ENCODE measurements around the gene EIF5. TPM values are rescaled to one million over a fixed set of nuclear protein-coding genes. Genes with fewer than 3 reads are reported as not detected.

EIF5 gene
- total RNA-seq, 1 donor from 2014 or later: 274 TPM

DNA sequence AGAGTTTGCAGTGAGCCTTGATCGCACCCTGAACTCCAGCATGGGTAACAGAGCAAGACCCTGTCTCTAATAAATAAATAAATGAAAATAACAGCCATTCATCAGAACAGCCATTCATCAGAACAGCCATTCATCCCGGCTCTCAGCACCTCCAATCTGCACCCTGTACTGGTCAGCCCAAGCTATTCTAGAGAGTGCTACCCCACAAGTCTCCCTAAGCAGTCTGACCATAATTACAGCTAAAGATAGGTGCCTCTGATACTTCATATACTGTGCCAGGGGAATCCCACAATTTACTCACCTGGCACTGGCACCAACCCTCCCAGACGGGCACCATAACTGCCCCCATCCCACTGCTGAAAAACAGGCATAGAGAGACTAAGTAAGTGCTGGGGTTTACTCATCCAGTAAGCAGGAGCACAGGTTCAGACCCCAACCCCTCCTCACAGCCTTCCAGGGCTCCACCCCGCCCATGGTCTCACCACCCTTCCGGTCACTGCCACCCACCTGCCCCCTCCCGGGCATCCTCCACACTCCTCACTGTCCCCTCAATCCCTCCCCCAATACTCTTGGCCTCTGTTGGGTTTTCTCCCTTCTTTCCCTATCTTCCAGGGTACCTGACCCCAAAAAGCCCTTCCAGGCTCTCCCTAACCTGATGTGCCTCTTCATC is 15.2 kb upstream of the EIF5 start:
- TF ChIP-seq, protein P1, sequence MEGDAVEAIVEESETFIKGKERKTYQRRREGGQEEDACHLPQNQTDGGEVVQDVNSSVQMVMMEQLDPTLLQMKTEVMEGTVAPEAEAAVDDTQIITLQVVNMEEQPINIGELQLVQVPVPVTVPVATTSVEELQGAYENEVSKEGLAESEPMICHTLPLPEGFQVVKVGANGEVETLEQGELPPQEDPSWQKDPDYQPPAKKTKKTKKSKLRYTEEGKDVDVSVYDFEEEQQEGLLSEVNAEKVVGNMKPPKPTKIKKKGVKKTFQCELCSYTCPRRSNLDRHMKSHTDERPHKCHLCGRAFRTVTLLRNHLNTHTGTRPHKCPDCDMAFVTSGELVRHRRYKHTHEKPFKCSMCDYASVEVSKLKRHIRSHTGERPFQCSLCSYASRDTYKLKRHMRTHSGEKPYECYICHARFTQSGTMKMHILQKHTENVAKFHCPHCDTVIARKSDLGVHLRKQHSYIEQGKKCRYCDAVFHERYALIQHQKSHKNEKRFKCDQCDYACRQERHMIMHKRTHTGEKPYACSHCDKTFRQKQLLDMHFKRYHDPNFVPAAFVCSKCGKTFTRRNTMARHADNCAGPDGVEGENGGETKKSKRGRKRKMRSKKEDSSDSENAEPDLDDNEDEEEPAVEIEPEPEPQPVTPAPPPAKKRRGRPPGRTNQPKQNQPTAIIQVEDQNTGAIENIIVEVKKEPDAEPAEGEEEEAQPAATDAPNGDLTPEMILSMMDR (IDR thresholded peaks at IDR 0.05): no peak
- no peak for ATAC-seq (ENCODE audit: low read depth)
- Mint-ChIP-seq H3K27me3 (peaks cover 14% of the 10 kb centered on the region), H3K9me3 (no peaks in the 10 kb centered on the region), H3K36me3 (ENCODE audit: low read depth) (no peaks in the 10 kb centered on the region), H3K27ac (no peak overlapping the region), H3K4me3 (no peak overlapping the region), H3K4me1 (peaks cover 5% of the 10 kb centered on the region)
- ChIA-PET POLR2A (interaction anchor here (1.4 kb wide), 1 partner anchor 15 kb away, joined by 4 read pairs; the partner anchor contains the start of gene EIF5), CTCF (interaction anchor here (1.0 kb wide), 1 partner anchor 72 kb away, joined by 3 read pairs; no protein-coding TSS in a partner anchor)
- intact Hi-C loops (cut with micrococcal nuclease): no loop called here
- DNase-seq: no peak

DNA sequence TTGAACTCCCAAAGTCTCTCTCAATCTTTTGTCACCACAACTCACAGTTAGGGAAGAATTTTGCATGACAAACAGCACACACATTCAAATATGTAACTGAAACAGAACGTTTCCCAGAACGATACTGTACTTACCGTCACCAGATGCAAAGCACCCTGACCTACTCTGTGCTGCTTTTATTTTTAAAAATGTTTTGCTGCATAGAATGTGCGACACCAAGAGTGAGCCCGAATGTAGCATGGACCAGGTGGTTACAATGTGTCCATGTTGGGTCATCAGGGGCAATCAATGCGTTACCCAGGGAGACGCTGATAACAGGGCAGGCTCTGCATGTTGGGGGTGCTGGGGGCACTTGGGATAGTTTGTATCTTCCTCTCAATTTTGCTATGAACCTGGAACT is 14.6 kb upstream of the EIF5 start:
- peak; percentile 25 for ATAC-seq (ENCODE audit: low read depth)

DNA sequence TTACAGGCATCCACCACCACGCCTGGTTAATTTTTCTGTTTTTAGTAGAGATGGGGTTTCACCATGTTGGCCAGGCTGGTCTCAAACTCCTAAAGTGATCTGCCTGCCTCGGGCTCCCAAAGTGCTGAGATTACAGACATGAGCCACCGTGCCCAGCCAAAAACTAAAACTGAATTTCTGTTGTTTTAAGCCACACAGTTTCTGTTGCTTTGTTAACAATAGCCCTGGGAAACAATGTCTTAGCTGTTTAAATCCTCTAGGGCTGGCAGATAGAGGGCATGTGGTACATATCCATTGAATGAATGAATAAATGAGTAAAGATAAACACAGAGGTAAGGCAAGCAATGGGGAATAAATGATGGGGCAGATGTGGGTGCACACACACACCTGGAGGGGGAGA is 8.0 kb upstream of the EIF5 start:
- CTCF ChIA-PET: no interaction called here
- H3K4me3 Mint-ChIP-seq: no peak overlapping the region

More for the DNA sequence above, 14.6 kb upstream of the EIF5 start:
- ChIA-PET CTCF (no interaction called here), POLR2A (interaction anchor here (1.4 kb wide), 1 partner anchor 14 kb away, joined by 4 read pairs; the partner anchor contains the start of gene EIF5)
- Mint-ChIP-seq H3K27me3 (peaks cover 14% of the 10 kb centered on the region), H3K27ac (no peak overlapping the region), H3K4me1 (peaks cover 5% of the 10 kb centered on the region), H3K9me3 (no peaks in the 10 kb centered on the region), H3K36me3 (ENCODE audit: low read depth) (no peaks in the 10 kb centered on the region), H3K4me3 (no peak overlapping the region)
- intact Hi-C loops (cut with micrococcal nuclease): no loop called here
- no peak for DNase-seq
- TF ChIP-seq, protein P1 (IDR thresholded peaks at IDR 0.05): no peak

DNA sequence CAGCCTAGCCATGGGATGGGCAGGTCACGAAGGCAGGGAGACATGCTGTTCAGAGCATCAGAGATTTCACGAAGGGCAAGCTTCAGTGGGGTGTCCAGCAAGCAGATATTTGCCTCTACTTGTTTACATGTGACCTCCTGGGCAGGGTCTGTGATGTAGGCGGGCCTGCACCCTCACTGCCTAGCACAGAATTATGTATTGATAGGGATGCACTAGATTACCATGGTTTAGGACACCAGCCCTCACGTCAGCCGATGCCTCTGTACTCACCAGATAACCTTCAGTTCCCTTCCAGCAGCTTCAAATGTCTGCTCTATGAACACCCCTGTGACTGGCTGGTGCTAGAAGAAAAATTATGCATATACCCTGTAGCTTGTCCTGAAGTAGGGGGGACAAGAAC is 5.1 kb upstream of the EIF5 start:
- CTCF ChIA-PET: no interaction called here

More for the DNA sequence above, 8.0 kb upstream of the EIF5 start:
- TF ChIP-seq, protein P1 (IDR thresholded peaks at IDR 0.05): no peak
- intact Hi-C loops (cut with micrococcal nuclease): no loop called here
- H3K27me3 Mint-ChIP-seq: peaks cover 3% of the 10 kb centered on the region
- H3K36me3 Mint-ChIP-seq (ENCODE audit: low read depth): no peaks in the 10 kb centered on the region
- DNase-seq: no peak
- POLR2A ChIA-PET: interaction anchor here (0.6 kb wide), 1 partner anchor 101 kb away, joined by 3 read pairs; no protein-coding TSS in a partner anchor
- no peak for ATAC-seq (ENCODE audit: low read depth)
- peaks cover 3% of the 10 kb centered on the region for H3K4me1 Mint-ChIP-seq
- H3K9me3 Mint-ChIP-seq: no peaks in the 10 kb centered on the region
- H3K27ac Mint-ChIP-seq: no peak overlapping the region

More for the DNA sequence above, 5.1 kb upstream of the EIF5 start:
- ATAC-seq (ENCODE audit: low read depth) (no peak), DNase-seq (no peak)
- intact Hi-C loops (cut with micrococcal nuclease): no loop called here
- Mint-ChIP-seq H3K36me3 (ENCODE audit: low read depth) (peaks cover under 1% of the 10 kb centered on the region), H3K9me3 (no peaks in the 10 kb centered on the region), H3K27me3 (no peaks in the 10 kb centered on the region), H3K27ac (no peak overlapping the region), H3K4me1 (peaks cover 9% of the 10 kb centered on the region), H3K4me3 (no peak overlapping the region)
- POLR2A ChIA-PET: no interaction called here
- TF ChIP-seq, protein P1 (IDR thresholded peaks at IDR 0.05): no peak
